Epithelial cell of proximal tubule (primary cell): ENCODE data around the gene MICU1. TPM values are rescaled to one million over a fixed set of nuclear protein-coding genes. Genes with fewer than 3 reads are reported as not detected.

Experiments
- DNase-seq: peaks from one replicate; pipeline ENCODE4 v3.0.0-alpha.2; 2011; ENCODE audit warnings: low read depth
- H3K4me3 ChIP-seq: 2 replicates; pipeline ENCODE4 v1.5.1; 2011; ENCODE audit warnings: low read depth, mild to moderate bottlenecking, low read length
- total RNA-seq: library from RNA; depleted of rRNA; stranded (reverse); fragments of >200 nt; gene quantifications from 2 replicates; pipeline ENCODE4 v1.2.3, GENCODE V29; 2015
- TF ChIP-seq, protein P1 (sequence below): conservative IDR thresholded peaks from 2 replicates; pipeline ENCODE4 v1.5.1; 2012; ENCODE audit warnings: low read depth, mild to moderate bottlenecking, low read length

The MICU1 gene
- total RNA-seq, 1 donor from 2014 or later, result 31.3 TPM

DNA sequence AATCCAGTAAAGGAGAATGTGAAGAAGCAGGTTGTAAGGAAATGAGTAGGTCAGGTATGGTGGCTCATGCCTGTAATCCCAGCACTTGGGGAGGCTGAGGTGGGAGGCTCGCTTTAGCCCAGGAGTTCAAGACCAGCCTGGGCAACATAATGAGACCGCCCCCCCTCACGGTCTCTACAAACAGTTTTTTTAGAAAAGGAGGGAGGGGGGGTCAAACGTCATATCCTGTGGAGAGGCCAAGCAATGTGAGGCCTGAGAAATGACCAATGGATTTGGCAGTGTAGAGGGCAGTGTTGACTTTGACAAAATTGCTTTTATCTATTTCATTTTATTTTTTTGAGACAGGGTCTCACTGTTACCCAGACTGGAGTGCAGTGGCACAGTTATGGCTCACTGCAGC is 268.9 kb downstream of the MICU1 start:
- DNase-seq, result no peak
- no peak overlapping the region for H3K4me3 ChIP-seq
- TF ChIP-seq, protein P1, sequence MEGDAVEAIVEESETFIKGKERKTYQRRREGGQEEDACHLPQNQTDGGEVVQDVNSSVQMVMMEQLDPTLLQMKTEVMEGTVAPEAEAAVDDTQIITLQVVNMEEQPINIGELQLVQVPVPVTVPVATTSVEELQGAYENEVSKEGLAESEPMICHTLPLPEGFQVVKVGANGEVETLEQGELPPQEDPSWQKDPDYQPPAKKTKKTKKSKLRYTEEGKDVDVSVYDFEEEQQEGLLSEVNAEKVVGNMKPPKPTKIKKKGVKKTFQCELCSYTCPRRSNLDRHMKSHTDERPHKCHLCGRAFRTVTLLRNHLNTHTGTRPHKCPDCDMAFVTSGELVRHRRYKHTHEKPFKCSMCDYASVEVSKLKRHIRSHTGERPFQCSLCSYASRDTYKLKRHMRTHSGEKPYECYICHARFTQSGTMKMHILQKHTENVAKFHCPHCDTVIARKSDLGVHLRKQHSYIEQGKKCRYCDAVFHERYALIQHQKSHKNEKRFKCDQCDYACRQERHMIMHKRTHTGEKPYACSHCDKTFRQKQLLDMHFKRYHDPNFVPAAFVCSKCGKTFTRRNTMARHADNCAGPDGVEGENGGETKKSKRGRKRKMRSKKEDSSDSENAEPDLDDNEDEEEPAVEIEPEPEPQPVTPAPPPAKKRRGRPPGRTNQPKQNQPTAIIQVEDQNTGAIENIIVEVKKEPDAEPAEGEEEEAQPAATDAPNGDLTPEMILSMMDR, result no peak

DNA sequence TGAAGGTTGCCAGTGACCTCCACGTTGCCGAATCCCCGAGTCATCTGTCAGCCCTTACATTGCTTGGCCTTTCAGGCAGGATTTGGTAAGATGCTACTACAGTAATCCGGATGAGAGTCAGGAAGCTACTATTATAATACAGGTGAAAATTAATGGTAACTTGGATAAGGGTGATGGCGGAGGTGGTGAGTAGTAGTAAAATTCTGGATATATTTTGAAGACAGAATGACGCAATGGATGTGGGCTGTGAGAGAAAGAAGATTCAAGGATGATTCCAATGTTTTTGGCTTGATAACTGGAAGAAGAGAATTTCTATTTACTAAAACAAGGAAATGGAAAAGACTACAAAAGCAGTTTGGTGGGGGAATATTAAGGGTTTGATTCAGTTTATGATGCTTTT is 269.8 kb downstream of the MICU1 start:
- DNase-seq, result no peak
- no peak overlapping the region for H3K4me3 ChIP-seq
- TF ChIP-seq, protein P1, result no peak

DNA sequence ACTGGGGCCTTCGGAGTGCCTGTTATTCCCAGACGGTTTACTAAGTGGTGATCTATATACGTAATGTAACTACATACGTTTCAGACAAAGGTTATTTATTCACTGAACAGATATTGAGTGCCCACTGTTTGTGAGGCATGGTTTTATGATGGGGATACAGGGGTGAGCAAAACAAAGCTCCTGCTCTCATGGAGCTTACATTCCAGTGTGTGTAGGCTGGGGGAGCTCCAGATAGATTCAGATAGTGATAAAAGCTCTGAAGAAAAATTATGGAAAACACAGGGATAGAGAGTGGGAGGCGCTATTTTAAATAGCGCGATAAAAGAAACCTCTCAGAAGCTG is 270.7 kb downstream of the MICU1 start:
- no peak for DNase-seq
- H3K4me3 ChIP-seq, result peak overlapping the region; percentile 88
- TF ChIP-seq, protein P1, result no peak

DNA sequence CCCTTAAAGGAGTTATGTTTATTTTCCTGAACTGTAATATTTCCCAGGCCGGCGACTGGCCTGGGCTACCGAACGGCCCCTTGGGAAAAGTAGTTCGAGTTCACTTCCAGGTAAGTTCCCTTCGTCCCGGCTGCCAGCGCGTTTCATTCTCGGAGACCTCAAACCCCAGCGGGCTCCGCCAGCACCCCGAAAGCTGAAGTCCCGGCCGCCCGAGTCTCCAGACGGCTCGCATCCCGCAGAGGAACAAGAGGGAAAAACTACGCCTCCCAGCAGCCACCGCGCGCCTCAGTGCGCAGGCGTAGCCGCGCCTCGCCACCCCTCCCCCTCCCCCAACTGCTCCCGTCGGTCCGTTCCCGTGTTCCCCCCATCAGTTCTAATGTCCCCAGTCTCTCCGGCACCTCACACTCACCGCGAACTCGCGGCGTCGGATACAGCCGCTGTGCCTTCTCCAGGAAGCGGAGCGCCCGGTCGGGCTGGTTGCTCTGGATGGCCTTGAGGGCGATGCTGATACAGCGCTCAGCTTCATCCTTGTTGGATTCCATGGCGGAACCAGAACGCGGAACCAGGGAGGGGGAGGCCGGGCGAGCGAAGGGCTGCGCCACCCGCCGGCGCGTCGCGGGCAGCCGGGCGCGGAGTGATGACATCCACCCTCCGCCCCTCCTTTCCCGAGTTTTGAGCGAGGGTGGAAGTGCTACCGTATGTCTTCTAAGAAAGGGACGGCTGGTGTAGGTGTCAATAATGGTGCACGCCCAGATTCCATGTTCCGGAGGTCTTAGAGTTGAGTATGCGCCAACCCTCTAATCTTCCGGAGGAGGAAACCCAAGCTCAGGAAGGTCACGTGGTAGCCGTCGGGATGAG is 271.3 kb downstream of the MICU1 start, which contains the start of gene DNAJB12:
TSS of gene DNAJB12 (minus strand) at position 564 of the 858 bp plus-strand sequence. CDS start at position 542, 22 bp downstream.
- TF ChIP-seq, protein P1, result no peak
- peak; percentile 77 for DNase-seq
- peak within 1 kb of the TSS; percentile 88 for H3K4me3 ChIP-seq

DNA sequence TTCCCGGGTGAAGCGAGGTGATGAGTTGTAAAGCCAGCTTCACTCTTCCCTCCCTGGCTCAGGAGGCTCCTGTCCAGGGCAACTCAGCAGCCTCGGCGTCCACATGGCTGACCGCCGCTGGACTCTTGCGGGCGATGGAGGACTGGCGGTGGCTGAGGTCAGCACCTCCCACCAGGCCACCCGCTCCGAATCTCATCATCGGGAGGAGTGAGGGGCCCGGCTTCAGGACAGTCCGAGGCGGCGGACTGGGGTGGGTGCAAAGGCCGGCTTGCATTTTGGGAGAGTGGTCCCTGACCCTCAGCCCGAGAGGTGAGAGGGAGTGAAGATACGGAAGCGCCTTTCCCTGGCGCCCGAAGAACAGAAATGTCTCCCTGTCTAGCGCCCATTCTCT is 271.9 kb downstream of the MICU1 start:
- H3K4me3 ChIP-seq, result peak overlapping the region; percentile 88
- DNase-seq, result no peak
- TF ChIP-seq, protein P1, result no peak

DNA sequence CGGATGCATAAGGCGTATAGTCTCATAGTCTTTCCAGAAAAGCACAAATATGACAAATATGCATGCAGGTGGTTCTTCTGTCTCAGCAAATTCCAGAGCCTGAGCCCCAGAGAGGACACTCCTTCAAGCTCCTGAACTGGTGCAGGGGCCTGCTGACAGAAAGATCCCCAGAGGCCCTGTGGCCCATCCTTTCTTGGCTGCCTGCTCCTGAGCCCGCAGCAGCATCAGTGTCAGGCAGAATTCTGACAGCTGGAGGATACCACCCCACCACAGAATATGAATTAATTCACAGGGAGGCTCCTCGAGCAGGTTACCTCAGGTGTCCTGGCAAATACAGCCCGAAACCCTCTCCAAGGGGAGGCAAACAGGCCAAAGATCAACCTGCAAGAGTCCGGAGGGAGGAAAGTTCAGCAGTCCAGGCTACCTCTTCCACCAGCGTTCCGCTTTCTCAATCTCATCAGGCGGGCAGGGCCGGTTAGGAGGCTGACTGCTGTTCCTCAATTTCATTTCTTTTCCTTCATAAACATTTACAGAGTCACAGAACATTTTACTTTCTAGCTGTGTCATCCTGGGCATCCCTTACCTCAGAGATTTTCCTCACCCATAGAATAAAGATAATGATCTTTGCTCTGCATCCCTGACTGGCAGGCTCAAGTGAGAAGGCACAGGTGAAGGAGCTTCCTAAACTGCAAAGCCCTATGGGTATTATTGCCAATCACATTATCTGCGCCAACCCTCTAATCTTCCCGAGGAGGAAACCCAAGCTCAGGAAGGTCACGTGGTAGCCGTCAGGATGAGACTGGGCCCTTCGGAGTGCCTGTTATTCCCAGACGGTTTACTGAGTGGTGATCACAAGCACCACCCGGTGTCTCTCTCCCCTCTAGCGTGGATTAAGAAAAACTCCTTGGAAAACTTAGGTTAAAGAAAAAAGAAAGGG is 272.6 kb downstream of the MICU1 start:
- TF ChIP-seq, protein P1, result no peak
- no peak for DNase-seq
- peak overlapping the region; percentile 88 for H3K4me3 ChIP-seq
